ENCODE data around the gene TMEM87A. TPM values are rescaled to one million over a fixed set of nuclear protein-coding genes. Genes with fewer than 3 reads are reported as not detected.

Gene TMEM87A
- total RNA-seq, 3 donors from 2014 or later = 57.9 to 145 (median 102) TPM

DNA sequence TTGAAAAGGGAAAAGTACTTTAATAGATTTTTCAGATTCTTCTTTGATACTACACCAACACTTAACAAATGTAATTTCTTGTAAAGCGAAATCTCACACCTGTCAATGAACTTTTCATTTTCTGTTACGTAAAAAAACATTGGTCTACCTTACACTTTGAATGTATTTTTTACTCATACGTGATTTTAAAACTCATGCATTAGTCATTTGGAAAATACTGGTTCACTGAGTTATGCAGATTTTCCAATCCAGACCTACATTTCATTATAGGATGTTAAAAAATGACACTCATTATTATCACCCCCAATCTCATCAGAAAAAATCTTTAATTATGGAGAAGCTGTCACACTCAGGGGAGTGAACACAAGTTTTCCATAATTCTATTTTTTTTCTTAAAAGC lies 79.8 kb downstream of the TMEM87A start:
- Histone ChIP-seq H3K9me3 (no peaks in the 10 kb centered on the region), H3K27me3 (no peaks in the 10 kb centered on the region), H3K4me3 (no peak overlapping the region), H3K4me1 (no peaks in the 10 kb centered on the region), H3K27ac (no peak overlapping the region), H3K36me3 (no peaks in the 10 kb centered on the region)
- no peak for DNase-seq (ENCODE audit: low spot score in 2 of 2)
- intact Hi-C loops (cut with DNase I; ENCODE audit: low total_unique reads) = no loop called here
- TF ChIP-seq POLR2AphosphoS5 (IDR thresholded peaks at IDR 0.05) = no peak
- TF ChIP-seq, protein P1, sequence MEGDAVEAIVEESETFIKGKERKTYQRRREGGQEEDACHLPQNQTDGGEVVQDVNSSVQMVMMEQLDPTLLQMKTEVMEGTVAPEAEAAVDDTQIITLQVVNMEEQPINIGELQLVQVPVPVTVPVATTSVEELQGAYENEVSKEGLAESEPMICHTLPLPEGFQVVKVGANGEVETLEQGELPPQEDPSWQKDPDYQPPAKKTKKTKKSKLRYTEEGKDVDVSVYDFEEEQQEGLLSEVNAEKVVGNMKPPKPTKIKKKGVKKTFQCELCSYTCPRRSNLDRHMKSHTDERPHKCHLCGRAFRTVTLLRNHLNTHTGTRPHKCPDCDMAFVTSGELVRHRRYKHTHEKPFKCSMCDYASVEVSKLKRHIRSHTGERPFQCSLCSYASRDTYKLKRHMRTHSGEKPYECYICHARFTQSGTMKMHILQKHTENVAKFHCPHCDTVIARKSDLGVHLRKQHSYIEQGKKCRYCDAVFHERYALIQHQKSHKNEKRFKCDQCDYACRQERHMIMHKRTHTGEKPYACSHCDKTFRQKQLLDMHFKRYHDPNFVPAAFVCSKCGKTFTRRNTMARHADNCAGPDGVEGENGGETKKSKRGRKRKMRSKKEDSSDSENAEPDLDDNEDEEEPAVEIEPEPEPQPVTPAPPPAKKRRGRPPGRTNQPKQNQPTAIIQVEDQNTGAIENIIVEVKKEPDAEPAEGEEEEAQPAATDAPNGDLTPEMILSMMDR (IDR thresholded peaks at IDR 0.05) = no peak
- no peak for TF ChIP-seq POLR2A (IDR thresholded peaks at IDR 0.05)

DNA sequence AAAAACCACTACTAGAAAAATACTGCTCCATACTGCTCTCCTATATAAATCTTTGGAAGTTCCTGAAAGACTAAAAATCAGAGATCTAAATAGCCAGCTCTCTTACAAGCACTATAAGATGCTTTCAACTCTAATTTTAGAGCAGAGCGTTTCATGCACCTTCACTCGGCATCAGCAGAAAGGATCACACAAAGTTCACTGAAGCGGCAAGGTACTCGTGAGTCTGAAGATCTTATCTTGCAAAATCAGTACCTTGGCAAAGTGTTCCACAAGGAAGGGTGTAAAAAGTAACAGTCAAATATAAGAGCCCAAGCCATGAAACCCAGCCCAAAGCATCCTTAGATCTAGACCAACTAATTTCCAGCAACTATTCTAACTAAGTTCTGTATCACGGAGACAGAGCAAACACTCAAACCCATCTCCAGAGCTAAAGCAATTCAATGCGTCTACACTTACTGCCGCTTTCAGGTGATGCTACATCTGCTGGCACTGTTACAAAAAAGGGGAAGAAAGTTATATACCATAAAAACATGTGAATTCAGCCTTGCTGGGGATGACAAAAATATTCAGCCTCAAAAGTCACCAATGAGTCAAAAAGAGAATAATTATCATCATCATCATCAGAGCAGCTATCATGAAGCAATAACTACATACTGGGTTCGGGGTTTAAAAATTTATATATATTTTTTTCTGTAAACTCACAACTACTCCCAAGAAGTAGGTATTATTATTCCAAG lies 81.5 kb downstream of the TMEM87A start:
- no peaks in the 10 kb centered on the region for H3K9me3 ChIP-seq
- intact Hi-C loops (cut with DNase I; ENCODE audit: low total_unique reads) = no loop called here
- no peaks in the 10 kb centered on the region for H3K27me3 ChIP-seq
- no peak for TF ChIP-seq POLR2A (IDR thresholded peaks at IDR 0.05)
- TF ChIP-seq, protein P1 (IDR thresholded peaks at IDR 0.05) = no peak
- TF ChIP-seq POLR2AphosphoS5 (IDR thresholded peaks at IDR 0.05) = no peak
- H3K27ac ChIP-seq = no peak overlapping the region
- H3K36me3 ChIP-seq = no peaks in the 10 kb centered on the region
- no peak overlapping the region for H3K4me3 ChIP-seq
- H3K4me1 ChIP-seq = no peaks in the 10 kb centered on the region
- no peak for DNase-seq (ENCODE audit: low spot score in 2 of 2)

DNA sequence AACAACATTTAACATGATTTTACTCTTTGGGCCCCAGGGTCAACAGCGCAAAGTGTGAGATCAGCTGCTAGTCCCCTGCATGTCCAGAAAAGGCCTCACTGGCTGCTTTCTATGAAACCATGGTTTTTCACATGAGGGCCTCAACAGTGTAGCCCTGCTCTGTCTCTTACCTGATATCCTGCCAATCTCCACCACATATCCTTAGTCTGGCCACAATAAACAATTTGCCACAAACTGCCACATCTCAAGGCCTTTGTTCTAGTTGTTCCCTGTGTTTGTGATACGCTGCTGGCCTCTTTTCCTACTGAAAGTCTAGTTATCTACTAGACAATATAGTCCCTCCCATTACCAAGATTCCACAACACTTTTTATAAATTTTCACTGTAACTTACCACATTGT lies 82.9 kb downstream of the TMEM87A start:
- TF ChIP-seq, protein P1 (IDR thresholded peaks at IDR 0.05) = no peak
- no peak for TF ChIP-seq POLR2AphosphoS5 (IDR thresholded peaks at IDR 0.05)
- TF ChIP-seq POLR2A (IDR thresholded peaks at IDR 0.05) = no peak
- H3K36me3 ChIP-seq = no peaks in the 10 kb centered on the region
- H3K4me3 ChIP-seq = no peak overlapping the region
- intact Hi-C loops (cut with DNase I; ENCODE audit: low total_unique reads) = no loop called here
- H3K27me3 ChIP-seq = no peaks in the 10 kb centered on the region
- no peaks in the 10 kb centered on the region for H3K4me1 ChIP-seq
- no peak for DNase-seq (ENCODE audit: low spot score in 2 of 2)
- no peaks in the 10 kb centered on the region for H3K9me3 ChIP-seq
- no peak overlapping the region for H3K27ac ChIP-seq

DNA sequence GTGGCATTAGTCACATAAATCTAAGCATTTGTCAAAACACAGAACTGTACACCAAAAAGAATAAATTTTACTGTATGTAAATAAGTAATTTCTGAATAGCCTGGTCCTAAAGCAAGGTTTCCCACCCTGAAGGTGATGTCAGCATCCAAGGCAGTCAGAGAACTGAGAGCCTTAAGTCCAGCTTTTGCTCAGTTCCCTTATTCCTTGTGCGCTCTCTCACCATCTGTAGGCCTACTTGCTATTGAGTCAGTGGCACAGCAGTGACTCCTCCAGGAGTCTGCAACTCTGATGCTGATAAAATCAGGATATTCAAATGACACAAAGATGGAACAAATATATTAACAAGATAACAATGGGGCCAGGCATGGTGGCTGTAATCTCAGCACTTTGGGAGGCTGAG lies 87.4 kb downstream of the TMEM87A start:
- H3K4me1 ChIP-seq = no peaks in the 10 kb centered on the region
- no peaks in the 10 kb centered on the region for H3K27me3 ChIP-seq
- H3K4me3 ChIP-seq = no peak overlapping the region
- intact Hi-C loops (cut with DNase I; ENCODE audit: low total_unique reads) = no loop called here
- DNase-seq (ENCODE audit: low spot score in 2 of 2) = no peak
- H3K36me3 ChIP-seq = peaks cover 7% of the 10 kb centered on the region
- H3K27ac ChIP-seq = no peak overlapping the region
- H3K9me3 ChIP-seq = no peaks in the 10 kb centered on the region
- no peak for TF ChIP-seq POLR2A (IDR thresholded peaks at IDR 0.05)
- no peak for TF ChIP-seq POLR2AphosphoS5 (IDR thresholded peaks at IDR 0.05)
- TF ChIP-seq, protein P1 (IDR thresholded peaks at IDR 0.05) = no peak

DNA sequence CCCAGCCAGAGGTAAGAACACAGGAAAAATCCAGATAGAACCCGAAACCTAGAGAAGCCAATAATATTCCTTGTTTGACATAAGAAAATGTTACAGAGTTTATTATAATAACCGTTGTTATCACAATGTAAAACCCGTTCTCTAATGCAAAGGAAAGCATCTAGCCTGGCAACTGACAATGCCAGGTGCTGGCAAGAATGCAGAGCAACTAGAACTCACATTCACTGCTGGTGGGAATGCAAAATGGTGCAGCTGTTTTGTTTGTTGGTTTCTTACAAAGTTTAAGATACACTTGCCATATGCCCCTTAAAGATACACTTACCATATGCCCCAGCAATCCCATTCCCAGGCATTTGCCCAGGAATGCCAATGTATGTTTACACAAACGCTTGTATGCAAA lies 88.5 kb downstream of the TMEM87A start:
- no peak overlapping the region for H3K4me3 ChIP-seq
- no peaks in the 10 kb centered on the region for H3K4me1 ChIP-seq
- no peaks in the 10 kb centered on the region for H3K9me3 ChIP-seq
- no peak overlapping the region for H3K27ac ChIP-seq
- intact Hi-C loops (cut with DNase I; ENCODE audit: low total_unique reads) = no loop called here
- no peak for DNase-seq (ENCODE audit: low spot score in 2 of 2)
- peaks cover 7% of the 10 kb centered on the region for H3K36me3 ChIP-seq
- TF ChIP-seq POLR2A (IDR thresholded peaks at IDR 0.05) (no peak), POLR2AphosphoS5 (IDR thresholded peaks at IDR 0.05) (no peak)
- no peaks in the 10 kb centered on the region for H3K27me3 ChIP-seq
